Mucosa of descending colon (tissue), 3 donors: ENCODE measurements around the gene ELF3. TPM values are rescaled to one million over a fixed set of nuclear protein-coding genes. Genes with fewer than 3 reads are reported as not detected.
A peak's percentile ranks its signal among the peaks of the same experiment; 100 is the strongest.

Source experiments
- ATAC-seq: fragments of 200-7000 bp; cut with Tn5 transposase; one replicate; pipeline ENCODE4 v1.9.1; 2020; ENCODE audit warnings: mild to moderate bottlenecking, moderate library complexity
- DNase-seq, 3 donors: peaks; one replicate each; pipeline ENCODE4 v3.0.0-alpha.2; 2020
- H3K36me3 ChIP-seq: fragments of 200-600 bp; one replicate; pipeline ENCODE4 v1.8.0; 2021; ENCODE audit warnings: low read depth, mild to moderate bottlenecking
- H3K4me1 ChIP-seq: fragments of 200-600 bp; one replicate; pipeline ENCODE4 v1.8.0; 2021; ENCODE audit warnings: low read depth, mild to moderate bottlenecking
- H3K4me3 ChIP-seq: fragments of 200-600 bp; one replicate; pipeline ENCODE4 v1.8.0; 2021; ENCODE audit warnings: mild to moderate bottlenecking
- H3K9me3 ChIP-seq: fragments of 200-600 bp; one replicate; pipeline ENCODE4 v1.8.0; 2021; ENCODE audit warnings: mild to moderate bottlenecking
- CTCF ChIP-seq: fragments of 200-600 bp; IDR thresholded peaks from one replicate; pipeline ENCODE4 v1.8.0; 2022; ENCODE audit warnings: antibody characterized with exemption, mild to moderate bottlenecking
- intact Hi-C, 2 donors: fragments of 100-400 bp; cut with DNase I in 1 of 2; cut with micrococcal nuclease in 1 of 2; formaldehyde crosslinking; loops; one replicate each; pipeline versions ENCODE4 v1.11.0 to v1.11.1; 2022; cut with DNase I, micrococcal nuclease
- total RNA-seq, 3 donors: library from RNA; stranded (reverse); fragmentation: NEBNext Ultra II Directional in 2 of 3; extraction: Animal tissue kit (Norgen Biotek cat#: 25700) in 2 of 3; gene quantifications; one replicate each; pipeline versions ENCODE4 v1.2.1 to v1.2.4, GENCODE V29; 2021 to 2023
- donor health status: DM: no; HTN: no; CAD: no; lungs with moderate emphysema.
- donor health status: DM: no; HTN: no; CAD: no.
- donor health status: DM: no; HTN: yes; CAD: no.

Gene ELF3
- total RNA-seq, 3 donors from 2014 or later = 623 to 1,741 (median 1,105) TPM

DNA sequence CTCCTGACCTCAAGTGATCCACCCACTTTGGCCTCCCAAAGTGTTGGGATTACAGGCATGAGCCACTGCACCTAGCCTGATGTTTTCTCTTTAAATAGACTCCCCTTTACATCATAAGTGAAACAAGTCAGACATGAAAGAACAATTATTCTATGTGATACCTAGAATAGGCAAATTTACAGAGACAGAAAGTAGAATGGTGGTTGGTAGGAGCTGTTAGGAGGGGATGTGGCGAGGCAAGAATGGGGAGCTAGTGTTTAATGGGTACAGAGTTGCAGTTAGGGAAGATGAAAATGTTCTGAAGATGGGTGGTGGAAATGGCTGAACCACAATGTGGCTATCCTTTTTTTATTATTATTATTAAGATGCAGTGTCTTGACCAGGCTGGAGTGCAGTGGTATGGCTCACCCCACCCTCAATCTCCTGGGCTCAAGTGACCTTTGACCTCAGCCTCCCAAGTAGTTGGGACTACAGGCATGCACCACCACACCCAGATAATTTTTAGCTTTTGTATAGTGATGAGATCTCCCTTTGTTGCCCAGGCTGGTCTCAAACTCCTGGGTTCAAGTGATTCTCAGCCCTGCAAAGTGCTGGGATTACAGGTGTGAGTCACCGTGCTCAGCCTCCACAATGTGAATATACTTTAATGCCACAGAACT is 28.4 kb downstream of the ELF3 start:
- DNase-seq (no peak), ATAC-seq (no peak)
- H3K36me3 ChIP-seq = no peaks in the 10 kb centered on the region
- no peak overlapping the region for H3K4me3 ChIP-seq
- intact Hi-C loops = no loop called here
- TF ChIP-seq CTCF = no peak
- peaks cover 19% of the 10 kb centered on the region for H3K4me1 ChIP-seq
- no peaks in the 10 kb centered on the region for H3K9me3 ChIP-seq

GRCh38 chr1:202045705-202046104 is 35.3 kb downstream of the ELF3 start:
- no peaks in the 10 kb centered on the region for H3K36me3 ChIP-seq
- no peak for TF ChIP-seq CTCF
- no peak overlapping the region for H3K4me3 ChIP-seq
- H3K4me1 ChIP-seq = peaks cover 44% of the 10 kb centered on the region
- DNase-seq (peak in 1 of 3 donors; percentile 35), ATAC-seq (peak; percentile 27)
- H3K9me3 ChIP-seq = no peaks in the 10 kb centered on the region
- intact Hi-C loops = no loop called here

DNA sequence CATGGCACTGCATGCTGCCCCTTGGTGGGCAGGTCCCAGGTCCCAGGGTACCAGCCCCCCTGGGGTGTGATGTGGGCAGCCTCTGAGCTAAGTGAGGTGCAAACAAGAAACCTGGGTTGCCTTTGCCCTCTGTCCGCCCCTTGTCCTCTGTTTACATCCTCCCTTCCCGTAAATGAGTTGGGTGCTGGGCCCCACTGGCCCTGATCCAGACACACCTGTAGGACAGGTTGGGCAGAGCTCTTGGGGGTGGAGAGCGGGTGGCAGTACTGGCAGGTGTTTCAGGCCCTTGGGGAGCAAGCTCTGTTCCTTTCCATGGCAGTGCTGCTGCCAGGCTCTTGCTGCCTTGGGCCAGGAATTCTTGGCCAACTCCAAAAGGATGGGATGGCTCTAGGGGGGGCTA is 35.8 kb downstream of the ELF3 start:
- H3K36me3 ChIP-seq = no peaks in the 10 kb centered on the region
- peaks cover 44% of the 10 kb centered on the region for H3K4me1 ChIP-seq
- peak; percentile 77 for ATAC-seq
- no peak overlapping the region for H3K4me3 ChIP-seq
- no peak for TF ChIP-seq CTCF
- H3K9me3 ChIP-seq = no peaks in the 10 kb centered on the region
- intact Hi-C loops = no loop called here
- DNase-seq = peak; percentile 94 to 95 (median 94)

GRCh38 chr1:202046748-202047708 is 36.6 kb downstream of the ELF3 start:
- Histone ChIP-seq H3K4me3 (no peak overlapping the region), H3K4me1 (peaks cover 44% of the 10 kb centered on the region), H3K36me3 (no peaks in the 10 kb centered on the region), H3K9me3 (no peaks in the 10 kb centered on the region)
- intact Hi-C loops = no loop called here
- no peak for TF ChIP-seq CTCF
- peak; percentile 56 for ATAC-seq
- peak; percentile 55 to 65 (median 57) for DNase-seq

GRCh38 chr1:202047977-202048376 is 37.6 kb downstream of the ELF3 start:
- intact Hi-C loops = no loop called here
- TF ChIP-seq CTCF = no peak
- peaks cover 44% of the 10 kb centered on the region for H3K4me1 ChIP-seq
- DNase-seq (peak in 1 of 3 donors; percentile 73), ATAC-seq (peak; percentile 33)
- no peaks in the 10 kb centered on the region for H3K36me3 ChIP-seq
- H3K9me3 ChIP-seq = no peaks in the 10 kb centered on the region
- no peak overlapping the region for H3K4me3 ChIP-seq
